ENCODE results near the gene IQCH.

Gene IQCH

GRCh38 chr15:67515557-67515956 is 261.0 kb downstream of the IQCH start:
- Histone ChIP-seq H4K20me1 (ENCODE audit: control insufficient read depth, insufficient read depth, low read depth, low read length) (no peaks in the 10 kb centered on the region), H3K36me3 (ENCODE audit: control insufficient read depth, low read length) (peaks cover 14% of the 10 kb centered on the region), H3K9me3 (ENCODE audit: control insufficient read depth, insufficient read depth, low read length) (no peaks in the 10 kb centered on the region), H3K27me3 (ENCODE audit: control insufficient read depth, low read length) (no peaks in the 10 kb centered on the region), H3K4me3 (ENCODE audit: low read length) (no peak overlapping the region), H3F3A (ENCODE audit: control insufficient read depth, insufficient read depth) (no peaks in the 10 kb centered on the region; the same call in 1 of the 2 replicates), H3K27ac (ENCODE audit: low read depth, low read length) (no peak overlapping the region), H3K79me2 (ENCODE audit: control insufficient read depth, low read length) (peaks cover 3% of the 10 kb centered on the region), H3K4me2 (ENCODE audit: low read length) (no peak overlapping the region), H3K4me1 (ENCODE audit: control insufficient read depth, low read length) (peaks cover 8% of the 10 kb centered on the region), H3K9me2 (replicated peaks; ENCODE audit: control insufficient read depth, low read length) (no peaks in the 10 kb centered on the region)
- TF ChIP-seq CTCF (IDR thresholded peaks at IDR 0.05; ENCODE audit: low read depth, low read length, poor library complexity, severe bottlenecking), result no peak
- TF ChIP-seq EZH2phosphoT487 (IDR thresholded peaks at IDR 0.05; ENCODE audit: borderline replicate concordance, low read length), result no peak

GRCh38 chr15:67520321-67521028 is 265.9 kb downstream of the IQCH start:
- TF ChIP-seq CTCF (IDR thresholded peaks at IDR 0.05; ENCODE audit: low read depth, low read length, poor library complexity, severe bottlenecking), result no peak
- TF ChIP-seq EZH2phosphoT487 (IDR thresholded peaks at IDR 0.05; ENCODE audit: borderline replicate concordance, low read length), result no peak
- H3K9me2 ChIP-seq (replicated peaks; ENCODE audit: control insufficient read depth, low read length), result no peaks in the 10 kb centered on the region
- peaks cover 3% of the 10 kb centered on the region; the same call in 1 of the 2 replicates for H3K36me3 ChIP-seq (ENCODE audit: control insufficient read depth, low read length)
- no peaks in the 10 kb centered on the region for H3K27me3 ChIP-seq (ENCODE audit: control insufficient read depth, low read length)
- H3F3A ChIP-seq (ENCODE audit: control insufficient read depth, insufficient read depth), result no peaks in the 10 kb centered on the region
- peak overlapping the region; percentile 21 for H3K27ac ChIP-seq (ENCODE audit: low read depth, low read length)
- no peaks in the 10 kb centered on the region for H3K9me3 ChIP-seq (ENCODE audit: control insufficient read depth, insufficient read depth, low read length)
- peak overlapping the region; percentile 78 for H3K4me2 ChIP-seq (ENCODE audit: low read length)
- peak overlapping the region; percentile 96 for H3K4me3 ChIP-seq (ENCODE audit: low read length)
- no peaks in the 10 kb centered on the region for H4K20me1 ChIP-seq (ENCODE audit: control insufficient read depth, insufficient read depth, low read depth, low read length)
- H3K79me2 ChIP-seq (ENCODE audit: control insufficient read depth, low read length), result peaks cover 48% of the 10 kb centered on the region
- H3K4me1 ChIP-seq (ENCODE audit: control insufficient read depth, low read length), result peaks cover 28% of the 10 kb centered on the region

- peak within 1 kb of the TSS; percentile 66 for H3K27ac ChIP-seq (ENCODE audit: low read depth, low read length)
- peak within 1 kb of the TSS; percentile 96 for H3K4me3 ChIP-seq (ENCODE audit: low read length)
Observed at GRCh38 chr15:67521029-67521782, 266.6 kb downstream of the IQCH start, which contains the start of gene C15orf61. TSS of gene C15orf61 (plus strand) at chr15:67521131. CDS start at chr15:67521249, 118 bp downstream.

More at GRCh38 chr15:67521029-67521782, 266.6 kb downstream of the IQCH start, which contains the start of gene C15orf61:
- Histone ChIP-seq H3K9me2 (replicated peaks; ENCODE audit: control insufficient read depth, low read length) (no peaks in the 10 kb centered on the region), H3K4me2 (ENCODE audit: low read length) (peak within 1 kb of the TSS; percentile 78), H3F3A (ENCODE audit: control insufficient read depth, insufficient read depth) (no peaks in the 10 kb centered on the region), H3K9me3 (ENCODE audit: control insufficient read depth, insufficient read depth, low read length) (no peaks in the 10 kb centered on the region), H3K79me2 (ENCODE audit: control insufficient read depth, low read length) (peaks cover 54% of the 10 kb centered on the region), H3K4me1 (ENCODE audit: control insufficient read depth, low read length) (peaks cover 28% of the 10 kb centered on the region), H4K20me1 (ENCODE audit: control insufficient read depth, insufficient read depth, low read depth, low read length) (no peaks in the 10 kb centered on the region), H3K27me3 (ENCODE audit: control insufficient read depth, low read length) (no peaks in the 10 kb centered on the region), H3K36me3 (ENCODE audit: control insufficient read depth, low read length) (peaks cover 3% of the 10 kb centered on the region; the same call in 1 of the 2 replicates)
- no peak for TF ChIP-seq EZH2phosphoT487 (IDR thresholded peaks at IDR 0.05; ENCODE audit: borderline replicate concordance, low read length)
- no peak for TF ChIP-seq CTCF (IDR thresholded peaks at IDR 0.05; ENCODE audit: low read depth, low read length, poor library complexity, severe bottlenecking)

Measured in DOHH2 (cell line).